IMR-90 (cell line): ENCODE data around the gene RAI14. TPM values are rescaled to one million over a fixed set of nuclear protein-coding genes. Genes with fewer than 3 reads are reported as not detected.
A peak's percentile ranks its signal among the peaks of the same experiment; 100 is the strongest.

ENCODE experiments used
- ATAC-seq: fragments of 200-7000 bp; cut with Tn5 transposase; 2 replicates; pipeline ENCODE4 v1.9.1; 2020; ENCODE audit warnings: low read depth, mild to moderate bottlenecking, moderate library complexity
- BruUV-seq: library from RNA; stranded (reverse); fragments of 400-500 nt; replicated peaks from 2 replicates; lab custom pipeline; 2021; lab: Mats Ljungman, UMichigan
- CTCF ChIA-PET: fragments of 300-600 bp; formaldehyde crosslinking; extraction: SDS; loops from one replicate; lab custom pipeline; 2021; ENCODE audit warnings: antibody characterized with exemption; lab: Yijun Ruan, JAX
- POLR2A ChIA-PET: fragments of 300-600 bp; sonication (Branson Sonifier 250); formaldehyde crosslinking; loops from one replicate; lab custom pipeline; 2022; ENCODE audit warnings: antibody characterized with exemption; ENCODE audit not compliant: unreplicated experiment; lab: Charles Lee
- DNase-seq: peaks from one replicate; pipeline ENCODE4 v3.0.0; 2013
- H2AFZ ChIP-seq: replicated peaks from 2 replicates; pipeline ENCODE3; 2013; ENCODE audit warnings: low read length, mild to moderate bottlenecking; ENCODE audit not compliant: poor library complexity
- H2AK5ac ChIP-seq: 2 replicates; pipeline ENCODE4 v1.6.1; 2013; ENCODE audit warnings: low read depth, low read length, inconsistent platforms
- H2AK9ac ChIP-seq: replicated peaks from 2 replicates; pipeline ENCODE3; 2013; ENCODE audit warnings: mild to moderate bottlenecking, low read depth, low read length, moderate library complexity; ENCODE audit not compliant: poor library complexity
- H2BK120ac ChIP-seq: 2 replicates; pipeline ENCODE4 v1.6.1; 2013; ENCODE audit warnings: low read depth, low read length, inconsistent platforms
- H2BK15ac ChIP-seq: 3 replicates; pipeline ENCODE4 v1.6.1; 2013; ENCODE audit warnings: low read depth, low read length, inconsistent platforms
- H2BK20ac ChIP-seq: 2 replicates; pipeline ENCODE4 v1.6.1; 2013; ENCODE audit warnings: low read depth, mild to moderate bottlenecking, inconsistent platforms, low read length, moderate library complexity
- H2BK5ac ChIP-seq: 2 replicates; pipeline ENCODE4 v1.6.1; 2013; ENCODE audit warnings: mild to moderate bottlenecking, low read depth, low read length, inconsistent platforms; ENCODE audit not compliant: poor library complexity, severe bottlenecking
- H3K14ac ChIP-seq: replicated peaks from 2 replicates; pipeline ENCODE4 v1.6.1; 2013; ENCODE audit warnings: low read depth, low read length, inconsistent platforms
- H3K18ac ChIP-seq: 2 replicates; pipeline ENCODE4 v1.6.1; 2013; ENCODE audit warnings: low read depth, low read length, control low read depth
- H3K23ac ChIP-seq: 2 replicates; pipeline ENCODE4 v1.6.1; 2013; ENCODE audit warnings: low read depth, low read length, inconsistent platforms
- H3K27ac ChIP-seq: 2 replicates; pipeline ENCODE4 v1.5.1; 2013; ENCODE audit warnings: mild to moderate bottlenecking, control low read depth, low read length; ENCODE audit not compliant: insufficient read depth
- H3K27me3 ChIP-seq: 2 replicates; pipeline ENCODE4 v1.6.1; 2013; ENCODE audit warnings: low read length; ENCODE audit not compliant: control insufficient read depth, insufficient read depth
- H3K36me3 ChIP-seq: 2 replicates; pipeline ENCODE4 v1.6.1; 2013; ENCODE audit warnings: low read length, mixed read lengths; ENCODE audit not compliant: control insufficient read depth, insufficient read depth
- H3K4ac ChIP-seq: 2 replicates; pipeline ENCODE4 v1.6.1; 2013; ENCODE audit warnings: low read depth, low read length, inconsistent platforms
- H3K4me1 ChIP-seq: 2 replicates; pipeline ENCODE4 v1.6.1; 2013; ENCODE audit warnings: low read length, mixed read lengths; ENCODE audit not compliant: control insufficient read depth, insufficient read depth
- H3K4me2 ChIP-seq: 2 replicates; pipeline ENCODE4 v1.6.1; 2013; ENCODE audit warnings: low read depth, mild to moderate bottlenecking, control low read depth, low read length, moderate library complexity
- H3K4me3 ChIP-seq: 2 replicates; pipeline ENCODE4 v1.5.1; 2013; ENCODE audit warnings: low read depth, mild to moderate bottlenecking, control low read depth, low read length, moderate library complexity; ENCODE audit not compliant: insufficient read depth
- H3K56ac ChIP-seq: 2 replicates; pipeline ENCODE4 v1.6.1; 2013; ENCODE audit warnings: low read length, inconsistent platforms; ENCODE audit not compliant: insufficient read depth; ENCODE audit errors: extremely low read depth
- H3K79me1 ChIP-seq, 2 experiments: 2 replicates each; pipeline ENCODE4 v1.6.1; 2013; ENCODE audit warnings: low read length in 2 of 2, inconsistent platforms in 1 of 2, low read depth in 1 of 2
- H3K9ac ChIP-seq: 2 replicates; pipeline ENCODE4 v1.6.1; 2013; ENCODE audit warnings: low read depth, low read length, control low read depth
- H3K9me1 ChIP-seq: 2 replicates; pipeline ENCODE4 v1.6.1; 2013; ENCODE audit warnings: low read length, inconsistent platforms; ENCODE audit not compliant: insufficient read depth
- H3K9me3 ChIP-seq: 2 replicates; pipeline ENCODE4 v1.6.1; 2013; ENCODE audit warnings: low read length; ENCODE audit not compliant: control insufficient read depth, insufficient read depth
- H4K20me1 ChIP-seq: 2 replicates; pipeline ENCODE4 v1.6.1; 2013; ENCODE audit warnings: low read length, inconsistent platforms; ENCODE audit not compliant: insufficient read depth
- H4K5ac ChIP-seq: 2 replicates; pipeline ENCODE4 v1.6.1; 2013; ENCODE audit warnings: mild to moderate bottlenecking, low read depth, low read length, control low read depth
- H4K8ac ChIP-seq, 2 experiments: 2 replicates each; pipeline ENCODE4 v1.6.1; 2013; ENCODE audit warnings: low read depth in 2 of 2, low read length in 2 of 2, control low read depth in 1 of 2, inconsistent platforms in 1 of 2
- H4K91ac ChIP-seq: 2 replicates; pipeline ENCODE4 v1.6.1; 2013; ENCODE audit warnings: low read depth, low read length, inconsistent platforms; ENCODE audit not compliant: insufficient read depth
- BHLHE40 ChIP-seq: fragments of 150-350 bp; IDR thresholded peaks from 2 replicates; pipeline ENCODE4 v1.6.1; 2016; ENCODE audit warnings: mild to moderate bottlenecking, low read depth, low read length
- CEBPB ChIP-seq: IDR thresholded peaks from 2 replicates; pipeline ENCODE4 v1.6.1; 2012; ENCODE audit warnings: low read depth, low read length, improper control_type of control experiment
- CHD1 ChIP-seq: IDR thresholded peaks from 2 replicates; pipeline ENCODE4 v1.6.1; 2012; ENCODE audit warnings: low read depth, low read length, improper control_type of control experiment
- CTCF ChIP-seq: conservative IDR thresholded peaks from 2 replicates; pipeline ENCODE4 v1.5.1; 2012; ENCODE audit warnings: mild to moderate bottlenecking, low read depth, low read length, improper control_type of control experiment
- ELK1 ChIP-seq: fragments of 150-350 bp; IDR thresholded peaks from 2 replicates; pipeline ENCODE4 v1.6.1; 2016; ENCODE audit warnings: low read depth, mild to moderate bottlenecking, low read length, moderate library complexity, borderline replicate concordance
- FOS ChIP-seq: fragments of 150-350 bp; IDR thresholded peaks from 2 replicates; pipeline ENCODE4 v1.6.1; 2016; ENCODE audit warnings: low read depth, low read length
- MAFK ChIP-seq: IDR thresholded peaks from 2 replicates; pipeline ENCODE4 v1.6.1; 2012; ENCODE audit warnings: low read depth, low read length, improper control_type of control experiment
- MAZ ChIP-seq: IDR thresholded peaks from 2 replicates; pipeline ENCODE4 v1.6.1; 2012; ENCODE audit warnings: low read depth, mild to moderate bottlenecking, low read length, improper control_type of control experiment, moderate library complexity, borderline replicate concordance
- MXI1 ChIP-seq: IDR thresholded peaks from 2 replicates; pipeline ENCODE4 v1.6.1; 2012; ENCODE audit warnings: low read depth, mild to moderate bottlenecking, low read length, moderate library complexity, borderline replicate concordance
- NFE2L2 ChIP-seq: fragments of 150-350 bp; IDR thresholded peaks from 2 replicates; pipeline ENCODE4 v1.6.1; 2016; ENCODE audit warnings: low read depth, mild to moderate bottlenecking, low read length
- POLR2A ChIP-seq: IDR thresholded peaks from 2 replicates; pipeline ENCODE4 v1.6.1; 2012; ENCODE audit warnings: mild to moderate bottlenecking, low read depth, low read length
- RAD21 ChIP-seq: IDR thresholded peaks from 2 replicates; pipeline ENCODE4 v1.6.1; 2012; ENCODE audit warnings: low read length, improper control_type of control experiment
- RCOR1 ChIP-seq: IDR thresholded peaks from 2 replicates; pipeline ENCODE4 v1.6.1; 2012; ENCODE audit warnings: mild to moderate bottlenecking, low read length, improper control_type of control experiment; ENCODE audit not compliant: insufficient replicate concordance
- RFX5 ChIP-seq: IDR thresholded peaks from 2 replicates; pipeline ENCODE4 v1.8.0; 2012; ENCODE audit warnings: low read depth, mild to moderate bottlenecking, low read length, moderate library complexity
- SMC3 ChIP-seq: fragments of 150-350 bp; IDR thresholded peaks from 2 replicates; pipeline ENCODE4 v1.6.1; 2016; ENCODE audit warnings: low read depth, mild to moderate bottlenecking, antibody characterized with exemption, low read length, moderate library complexity
- USF2 ChIP-seq: fragments of 150-350 bp; IDR thresholded peaks from 2 replicates; pipeline ENCODE4 v1.6.1; 2017; ENCODE audit warnings: mild to moderate bottlenecking, antibody characterized with exemption, low read length, low read depth
- dilution Hi-C: fragments of 300-500 bp; cut with HindIII; formaldehyde crosslinking; loops from one replicate; pipeline ENCODE4 v1.14.3; 2018; ENCODE audit warnings: low sequenced_read_pairs; ENCODE audit not compliant: unreplicated experiment
- in situ Hi-C: fragments of 300-500 bp; cut with MboI; formaldehyde crosslinking; loops from 3 replicates; pipeline ENCODE4 v1.14.3; 2019; ENCODE audit warnings: low sequenced_read_pairs, inconsistent platforms, mixed read lengths
- intact Hi-C: fragments of 100-400 bp; cut with micrococcal nuclease; formaldehyde crosslinking; loops from 2 replicates; pipeline ENCODE4 v1.10.0; 2022
- polyA plus RNA-seq, 3 experiments: library from polyadenylated mRNA; depleted of rRNA; stranded (reverse); fragments of >200 nt; gene quantifications; 2 replicates each; pipeline ENCODE4 v1.2.3, GENCODE V29; 2012; ENCODE audit warnings: low replicate concordance in 1 of 3
- total RNA-seq: library from RNA; depleted of rRNA; stranded (reverse); fragments of >200 nt; gene quantifications from 2 replicates; pipeline ENCODE4 v1.2.3, GENCODE V29; 2012

RAI14 gene
- total and polyA plus RNA-seq, 2 of the 4 experiments (the other 2 are of a cell fraction): 221 to 267 TPM

- Histone ChIP-seq H2AK9ac (no peak overlapping the region), H2BK5ac (peak overlapping the region; percentile 18), H4K5ac (no peak overlapping the region), H3K9ac (no peak overlapping the region), H3K9me1 (peaks cover 33% of the 10 kb centered on the region), H3K27ac (no peak overlapping the region), H4K8ac (no peak overlapping the region), H2AFZ (no peak overlapping the region), H3K4me3 (no peak overlapping the region), H3K4me1 (peaks cover 32% of the 10 kb centered on the region), H2BK20ac (no peak overlapping the region), H3K27me3 (no peaks in the 10 kb centered on the region), H4K91ac (no peak overlapping the region), H2BK15ac (no peak overlapping the region), H2BK120ac (no peak overlapping the region), H3K23ac (no peak overlapping the region), H3K4ac (no peak overlapping the region), H3K9me3 (no peaks in the 10 kb centered on the region), H3K4me2 (no peak overlapping the region), H3K79me1 (peaks cover 16 to 91% of the 10 kb centered on the region in 2 experiments), H3K56ac (no peak overlapping the region), H3K36me3 (peaks cover 12% of the 10 kb centered on the region), H2AK5ac (no peak overlapping the region), H3K18ac (no peak overlapping the region), H4K20me1 (peaks cover 98% of the 10 kb centered on the region), H3K14ac (no peak overlapping the region)
- ChIA-PET CTCF (interaction anchor here (0.6 to 0.7 kb wide), 3 partner anchors 78 to 1061 kb away, joined by 3 read pairs; no protein-coding TSS in a partner anchor), POLR2A (no interaction called here)
- DNase-seq (no peak), ATAC-seq (no peak)
- TF ChIP-seq POLR2A (no peak), FOS (no peak), NFE2L2 (no peak), RCOR1 (no peak), BHLHE40 (no peak), RAD21 (no peak), SMC3 (no peak), RFX5 (no peak), USF2 (no peak), MAFK (no peak), CEBPB (no peak), CHD1 (no peak), CTCF (no peak), MXI1 (no peak), ELK1 (no peak), MAZ (no peak)
- dilution Hi-C loops: no loop called here
- intact Hi-C loops: no loop called here
- BruUV-seq: no TSS peak
- in situ Hi-C loops: no loop called here
Observed at GRCh38 chr5:34737731-34738130, 81.6 kb downstream of the RAI14 start.
